GM19455 (cell line): ENCODE measurements around the gene PAK4.
A peak's percentile ranks its signal among the peaks of the same experiment; 100 is the strongest.
"Not testable (repeated sequence)": the region's sequence is repeated elsewhere in the genome, so short reads cannot be mapped to it uniquely, and the experiment has no call there.

Experiments
- ATAC-seq: cut with Tn5 transposase; IDR thresholded peaks from one replicate; pipeline ENCODE4 v1.9.1; 2021; ENCODE audit not compliant: unreplicated experiment

The PAK4 gene

DNA sequence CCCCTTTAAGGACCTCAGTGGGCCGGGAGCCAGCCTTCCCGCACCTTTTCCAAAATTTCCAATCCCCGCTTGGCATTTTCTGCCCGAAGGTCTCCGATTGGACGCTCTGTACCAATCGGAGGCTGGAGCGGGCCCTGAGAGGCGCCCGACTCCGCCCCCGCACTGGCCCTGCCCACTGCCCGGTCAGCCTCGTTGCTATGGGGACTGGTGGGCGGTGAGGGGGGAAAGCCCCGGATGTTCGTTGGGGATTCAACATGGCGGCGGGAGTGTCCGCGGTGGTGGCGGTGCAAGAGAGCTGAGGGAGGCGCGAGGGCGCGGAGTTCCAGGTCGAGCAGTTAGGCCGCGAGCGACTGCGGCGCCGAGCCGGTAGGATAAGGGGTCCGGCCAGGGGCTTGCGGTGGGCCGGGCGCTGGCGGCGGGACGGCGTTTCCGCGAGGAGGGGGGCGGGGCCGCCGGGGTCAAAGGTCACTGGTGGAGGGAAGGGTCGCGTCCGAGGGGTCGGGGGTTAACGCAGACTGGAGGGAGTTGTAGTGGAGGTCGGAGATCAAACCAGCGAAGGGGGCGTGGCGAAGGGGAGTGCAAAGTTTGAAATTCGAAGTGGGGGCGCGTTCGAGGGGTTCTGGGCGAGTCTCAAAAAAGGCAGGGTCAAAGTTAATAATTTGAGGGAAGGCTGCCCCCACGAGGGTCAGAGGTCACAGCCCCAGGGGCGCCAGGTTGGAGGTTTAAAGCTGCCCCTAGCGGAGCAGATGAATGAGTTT is at the start of gene PAK4:
TSS of gene PAK4 (plus strand) at position 233 of the 758 bp plus-strand sequence. CDS start 43,768 bp downstream, outside the sequence.
- ATAC-seq = peak; percentile 84

DNA sequence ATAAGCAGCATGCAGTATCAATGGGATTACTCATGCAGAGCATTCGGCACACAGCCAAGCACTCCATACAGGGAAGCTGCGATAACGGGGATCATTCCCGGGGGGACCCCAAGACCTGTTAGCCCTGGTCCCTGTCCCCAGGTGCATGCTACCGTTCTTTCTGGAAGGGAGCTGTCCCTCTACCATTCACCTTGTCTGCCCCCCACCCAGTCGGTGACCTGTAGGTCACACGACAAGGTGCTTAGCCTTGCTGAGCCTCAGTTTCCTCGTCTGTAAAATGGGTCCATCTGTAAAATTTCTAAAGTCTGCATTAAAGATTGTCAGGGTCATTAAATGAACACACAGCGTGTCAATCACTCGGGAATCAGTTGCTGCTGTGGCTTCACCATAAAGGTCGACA is 48.3 kb upstream of the PAK4 start:
- ATAC-seq = no peak

DNA sequence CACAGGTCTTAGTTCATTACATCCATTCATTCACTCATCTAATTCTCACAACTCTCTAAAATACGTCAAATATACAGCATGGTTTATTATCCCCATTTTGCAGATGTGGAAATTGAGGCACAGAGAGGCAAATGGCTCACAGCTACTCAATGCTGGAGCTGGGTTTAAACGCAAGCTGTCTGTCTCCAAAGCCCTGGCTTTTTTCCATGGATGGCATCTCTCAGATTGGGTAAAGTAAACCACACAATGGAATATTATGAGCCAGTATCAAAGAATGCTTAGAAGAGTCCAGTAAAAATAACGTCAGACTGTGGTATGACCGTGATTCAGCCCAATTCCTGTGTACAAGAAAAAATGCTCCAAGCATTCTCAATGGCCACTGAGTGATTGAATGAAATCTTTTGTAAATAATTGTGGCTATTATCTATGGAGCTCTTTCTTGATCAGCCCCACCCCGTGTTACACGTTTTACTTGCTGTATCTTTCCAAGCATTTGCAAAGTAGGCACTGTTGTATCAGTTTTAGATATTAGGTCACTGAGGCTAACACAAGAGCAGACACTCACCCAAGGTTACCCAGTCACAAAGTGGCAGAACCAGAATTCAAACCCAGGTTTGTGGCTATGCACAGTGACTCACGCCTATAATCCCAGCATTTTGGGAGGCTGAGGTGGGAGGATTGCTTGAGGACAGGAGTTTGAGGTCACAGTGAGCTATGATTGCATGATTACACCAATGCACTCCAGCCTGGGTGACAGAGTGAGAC is 47.0 kb upstream of the PAK4 start:
- no peak for ATAC-seq

GRCh38 chr19:39080431-39080830 is 45.2 kb upstream of the PAK4 start:
- ATAC-seq = no peak

DNA sequence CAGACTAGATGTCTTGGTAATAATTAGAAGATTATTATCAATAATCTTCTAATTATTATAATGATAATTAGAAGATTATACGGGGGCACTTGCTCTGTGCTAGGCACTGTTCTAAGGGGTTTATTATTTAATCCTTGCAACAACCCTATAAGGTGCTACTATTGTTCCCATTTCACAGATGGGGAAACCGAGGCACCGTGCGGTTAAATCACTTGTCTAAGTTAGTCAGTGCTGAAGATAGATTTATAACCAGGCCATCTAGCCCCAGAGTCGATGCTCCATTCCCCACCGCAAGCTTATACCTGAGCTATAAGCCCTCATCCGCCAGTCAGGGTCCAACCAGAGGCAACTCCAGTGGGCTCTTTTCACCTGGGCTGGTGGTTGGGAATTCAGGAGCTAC is 43.4 kb upstream of the PAK4 start:
- no peak for ATAC-seq

DNA sequence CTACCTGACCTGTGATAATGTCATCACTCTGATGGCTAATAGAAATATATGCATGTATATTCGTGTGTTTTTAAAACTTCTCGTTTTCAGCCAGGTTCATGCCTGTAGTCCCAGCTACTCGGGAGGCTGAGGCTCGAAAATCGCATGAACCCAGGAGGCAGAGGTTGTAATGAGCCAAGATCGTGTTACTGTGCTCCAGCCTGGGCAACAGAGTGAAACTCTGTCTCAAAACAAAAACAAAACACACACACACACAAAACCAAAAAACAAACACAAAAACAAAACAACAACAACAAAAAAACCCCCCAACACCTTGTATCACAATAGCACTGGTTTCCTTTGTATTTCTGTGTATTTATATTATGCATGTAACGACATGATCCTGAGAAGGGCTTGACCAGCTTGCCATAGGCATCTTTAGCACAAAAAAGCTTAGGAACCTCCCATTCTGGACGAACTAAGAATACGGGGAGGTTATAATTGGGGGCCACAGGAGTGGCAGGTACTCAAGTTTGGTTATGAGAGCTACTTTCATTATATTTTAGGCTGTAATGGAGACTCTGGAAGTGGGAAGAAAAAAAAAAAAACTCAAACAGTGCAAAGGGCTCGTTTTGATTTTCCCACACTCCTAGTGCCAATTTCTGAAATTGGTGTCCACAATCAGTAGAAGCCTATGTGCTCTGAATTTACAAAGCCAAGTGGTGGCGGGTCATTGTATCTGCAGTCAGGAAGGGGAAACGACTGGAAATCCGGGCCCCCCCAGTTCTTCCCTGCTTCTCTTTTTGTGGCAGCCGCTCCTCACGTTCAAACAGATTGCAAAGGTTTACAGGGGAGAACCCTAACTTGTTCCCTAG is 42.6 kb upstream of the PAK4 start:
- no peak for ATAC-seq

DNA sequence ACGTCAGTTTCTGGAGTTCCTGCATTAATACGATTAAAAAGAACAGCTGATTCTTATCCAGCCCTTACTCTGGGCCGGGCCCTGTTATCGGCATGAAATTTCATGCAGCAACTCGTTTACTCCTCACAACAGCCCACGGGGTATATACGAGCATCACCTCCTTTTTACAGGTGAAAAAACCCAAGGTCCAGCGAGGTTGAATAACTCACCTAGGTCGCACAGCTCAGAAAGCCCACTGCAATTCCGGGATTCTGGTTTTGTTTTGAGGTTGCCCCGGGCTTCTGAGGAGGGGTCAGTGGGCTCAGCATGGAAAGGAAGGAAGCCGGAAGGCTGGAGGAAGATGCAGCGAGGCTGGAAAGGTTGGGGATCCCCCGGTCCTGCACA is 42.0 kb upstream of the PAK4 start:
- no peak for ATAC-seq

DNA sequence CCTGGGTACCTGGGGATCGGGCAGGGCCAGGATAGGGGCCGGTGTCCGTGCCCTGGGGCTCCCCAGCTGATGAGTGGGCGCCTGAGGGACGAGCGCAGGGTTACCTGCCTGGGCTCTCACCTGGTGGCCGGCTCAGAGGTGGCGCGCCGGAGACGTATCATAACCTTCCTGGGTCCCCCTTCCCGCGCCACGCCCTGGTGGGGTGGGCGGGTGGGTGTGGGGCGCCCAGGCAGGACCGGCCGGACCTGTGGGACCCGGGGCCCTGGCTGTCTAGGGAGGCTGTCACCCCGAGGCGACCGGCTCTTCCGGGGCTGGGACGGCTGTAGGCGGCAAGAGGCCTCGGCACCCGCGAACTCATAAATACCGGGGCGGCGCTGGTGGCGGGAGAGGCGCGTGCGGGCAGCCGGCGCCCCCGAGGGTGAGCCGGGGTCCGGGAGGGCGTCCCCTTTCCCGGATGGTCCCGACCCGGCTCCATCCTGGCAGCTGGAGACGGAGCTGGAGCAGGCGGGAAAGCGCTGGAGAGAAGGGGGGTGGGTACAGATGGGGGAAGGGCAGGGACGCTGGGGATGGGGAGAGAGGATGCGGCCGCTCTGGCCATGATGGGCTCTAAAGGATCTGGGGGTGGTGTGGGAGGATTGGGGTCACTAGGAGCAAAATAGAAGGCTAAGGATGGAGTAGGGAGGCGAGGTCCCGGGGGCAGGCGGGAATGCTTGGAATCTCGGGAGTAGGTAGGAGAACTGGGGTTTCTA is 41.4 kb upstream of the PAK4 start, which contains the start of gene ACP7:
TSS of gene ACP7 (plus strand) at position 386 of the 749 bp plus-strand sequence. CDS start 902 bp downstream, outside the sequence.
- no peak for ATAC-seq

GRCh38 chr19:39084732-39085080 is 40.9 kb upstream of the PAK4 start:
- no peak for ATAC-seq

- no peak for ATAC-seq
Observed at GRCh38 chr19:39085392-39085791, 40.2 kb upstream of the PAK4 start.

DNA sequence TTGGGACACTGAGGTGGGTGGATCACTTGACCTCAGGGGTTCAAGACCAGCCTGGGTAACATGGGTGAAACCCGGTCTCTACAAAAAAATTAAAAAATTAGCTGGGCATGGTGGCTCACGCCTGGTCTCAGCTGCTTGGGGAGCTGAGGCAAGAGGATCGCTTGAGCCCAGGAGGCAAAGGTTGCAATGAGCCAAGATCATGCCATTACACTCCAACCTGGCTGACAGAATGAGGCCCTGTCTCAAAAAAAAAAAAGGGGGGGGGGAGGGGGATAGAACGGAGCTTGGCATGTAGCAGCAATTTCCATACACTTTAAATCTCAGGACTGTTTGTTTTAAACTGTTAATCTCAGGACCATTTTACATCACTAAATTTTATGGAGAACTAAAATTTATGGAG is 39.2 kb upstream of the PAK4 start:
- no peak for ATAC-seq

DNA sequence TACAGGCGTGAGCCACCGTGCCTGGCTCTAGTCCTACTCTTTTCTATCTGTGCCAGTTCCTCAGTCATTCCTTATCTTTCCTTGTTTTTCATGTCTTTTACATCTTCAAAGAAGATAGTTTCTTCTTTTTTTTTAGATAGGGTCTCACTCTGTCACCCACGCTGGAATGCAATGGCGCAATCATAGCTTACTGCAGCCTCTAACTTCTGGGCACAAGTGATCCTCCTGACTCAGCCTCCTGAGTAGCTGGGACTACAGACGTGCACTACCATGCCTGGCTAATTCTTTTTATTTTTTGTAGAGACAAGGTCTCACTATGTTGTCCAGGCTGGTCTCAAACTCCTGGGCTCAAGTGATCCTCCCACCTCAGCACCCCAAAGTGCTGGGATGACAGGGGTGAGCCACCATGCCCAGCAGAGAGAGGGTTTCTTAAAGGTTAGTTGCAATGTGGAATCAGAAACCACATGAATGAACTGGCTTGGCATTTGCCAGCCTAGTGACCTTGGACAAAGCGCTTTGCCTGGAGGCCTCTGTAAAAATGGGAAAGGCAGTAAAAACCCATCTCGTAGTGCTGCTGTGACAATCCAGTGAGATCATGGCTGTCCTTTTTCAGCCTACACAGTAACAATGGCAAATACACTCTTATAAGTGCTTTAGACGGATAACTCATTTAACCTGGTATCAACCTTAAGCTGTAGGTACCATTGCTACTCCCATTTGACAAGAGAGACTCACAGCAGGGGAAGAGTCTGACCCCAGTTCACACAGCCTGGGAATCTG is 37.5 kb upstream of the PAK4 start:
- ATAC-seq = no peak

DNA sequence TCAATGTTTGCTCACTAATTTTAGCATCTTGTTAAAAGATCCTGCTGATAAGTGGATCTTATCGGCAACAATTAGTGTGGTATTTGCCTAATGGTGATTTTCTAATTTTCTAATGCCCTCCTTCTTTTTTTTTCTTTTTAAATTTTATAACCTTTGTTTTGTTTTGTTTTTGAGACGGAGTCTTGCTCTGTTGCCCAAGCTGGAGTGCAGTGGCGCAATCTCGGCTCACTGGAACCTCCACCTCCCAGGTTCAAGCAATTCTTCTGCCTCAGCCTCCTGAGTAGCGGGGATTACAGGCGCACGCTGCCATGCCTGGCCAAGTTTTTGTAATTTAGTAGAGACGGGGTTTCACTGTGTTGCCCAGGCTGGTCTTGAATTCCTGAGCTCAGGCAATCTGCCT is 35.6 kb upstream of the PAK4 start:
- not testable (repeated sequence) for ATAC-seq

DNA sequence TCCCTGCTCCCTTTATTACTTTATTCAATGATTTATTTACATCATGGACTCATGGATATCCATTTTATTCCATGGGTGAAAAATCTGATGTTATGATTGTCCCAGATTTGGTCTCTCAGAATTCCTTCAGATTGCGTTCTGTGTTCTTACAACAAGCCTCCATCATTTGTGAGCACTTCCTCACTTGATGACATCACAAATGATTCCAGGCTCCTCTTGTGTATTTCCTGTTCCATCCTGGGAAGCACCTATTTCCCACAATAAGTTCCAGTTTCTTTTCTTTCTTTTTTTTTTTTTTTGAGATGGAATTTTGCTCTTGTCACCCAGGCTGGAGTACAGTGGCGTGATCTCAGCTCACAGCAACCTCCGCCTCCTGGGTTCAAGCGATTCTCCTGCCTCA is 34.7 kb upstream of the PAK4 start:
- no peak for ATAC-seq

DNA sequence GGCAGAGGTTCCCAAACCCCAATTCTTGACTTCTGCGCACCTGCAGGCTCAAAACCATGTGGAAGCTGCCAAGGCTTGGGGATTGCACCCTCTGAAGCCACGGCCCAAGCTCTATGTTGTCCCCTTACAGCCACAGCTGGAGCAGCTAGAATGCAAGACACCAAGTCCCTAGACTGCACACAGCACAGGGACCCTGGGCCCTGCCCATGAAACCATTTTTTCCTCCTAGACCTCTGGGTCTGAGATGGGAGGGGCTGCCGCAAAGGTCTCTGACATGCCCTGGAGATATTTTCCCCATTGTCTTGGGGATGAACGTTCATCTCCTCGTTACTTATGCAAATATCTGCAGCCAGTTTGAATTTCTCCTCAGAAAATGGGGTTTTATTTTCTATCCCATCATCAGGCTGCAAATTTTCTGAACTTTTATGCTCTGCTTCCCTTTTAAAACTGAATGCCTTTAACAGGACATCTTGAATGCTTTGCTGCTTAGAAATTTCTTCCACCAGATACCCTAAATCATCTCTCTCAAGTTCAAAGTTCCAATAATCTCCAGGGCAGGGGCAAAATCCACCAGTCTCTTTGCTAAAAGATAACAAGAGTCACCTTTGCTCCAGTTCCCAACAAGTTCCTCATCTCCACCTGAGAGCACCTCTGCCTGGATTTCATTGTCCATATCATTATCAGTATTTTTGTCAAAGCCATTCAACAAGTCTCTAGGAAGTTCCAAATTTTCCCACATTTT is 29.6 kb upstream of the PAK4 start:
- not testable (repeated sequence) for ATAC-seq

- ATAC-seq = no peak
Observed at GRCh38 chr19:39097299-39097698, 28.3 kb upstream of the PAK4 start.

GRCh38 chr19:39097721-39098120 is 27.9 kb upstream of the PAK4 start:
- ATAC-seq = no peak

DNA sequence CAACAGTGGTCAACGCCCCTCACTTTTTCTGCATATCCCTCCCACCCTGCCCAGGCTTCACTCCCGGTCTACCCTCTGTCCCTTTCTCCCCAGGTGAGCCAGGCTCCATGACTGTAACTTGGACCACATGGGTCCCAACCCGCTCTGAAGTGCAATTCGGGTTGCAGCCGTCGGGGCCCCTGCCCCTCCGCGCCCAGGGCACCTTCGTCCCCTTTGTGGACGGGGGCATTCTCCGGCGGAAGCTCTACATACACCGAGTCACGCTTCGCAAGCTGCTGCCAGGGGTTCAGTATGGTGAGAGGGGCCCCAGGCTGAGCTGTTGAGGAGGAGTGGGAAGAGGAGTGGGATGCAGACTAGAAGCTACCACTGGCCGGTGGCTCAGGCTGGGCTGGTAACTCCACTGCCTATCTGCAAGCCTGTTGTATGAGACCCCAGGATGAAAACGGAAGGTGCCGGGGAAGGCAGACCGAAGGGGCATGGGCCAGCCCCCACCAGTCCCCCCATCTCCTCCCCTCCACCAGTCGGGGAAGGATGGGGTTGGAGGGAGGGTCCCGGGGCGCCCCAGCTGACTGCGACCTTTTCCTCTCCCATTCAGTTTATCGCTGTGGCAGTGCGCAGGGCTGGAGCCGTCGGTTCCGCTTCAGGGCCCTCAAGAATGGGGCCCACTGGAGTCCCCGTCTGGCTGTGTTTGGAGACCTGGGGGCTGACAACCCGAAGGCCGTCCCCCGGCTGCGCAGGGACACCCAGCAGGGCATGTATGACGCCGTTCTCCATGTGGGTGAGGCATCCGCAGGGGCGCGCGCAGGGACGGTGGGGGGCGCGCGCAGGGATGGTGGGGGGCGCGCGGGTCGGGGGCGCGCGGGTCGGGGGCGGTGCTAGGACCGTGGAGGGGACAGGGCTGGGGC is 27.0 kb upstream of the PAK4 start:
- ATAC-seq = no peak
